ENCODE measurements around the gene SRCAP. TPM values are rescaled to one million over a fixed set of nuclear protein-coding genes. Genes with fewer than 3 reads are reported as not detected.

Gene SRCAP
- total and polyA plus RNA-seq, 8 donors, result 1.2 to 70.1 (median 24.6) TPM

DNA sequence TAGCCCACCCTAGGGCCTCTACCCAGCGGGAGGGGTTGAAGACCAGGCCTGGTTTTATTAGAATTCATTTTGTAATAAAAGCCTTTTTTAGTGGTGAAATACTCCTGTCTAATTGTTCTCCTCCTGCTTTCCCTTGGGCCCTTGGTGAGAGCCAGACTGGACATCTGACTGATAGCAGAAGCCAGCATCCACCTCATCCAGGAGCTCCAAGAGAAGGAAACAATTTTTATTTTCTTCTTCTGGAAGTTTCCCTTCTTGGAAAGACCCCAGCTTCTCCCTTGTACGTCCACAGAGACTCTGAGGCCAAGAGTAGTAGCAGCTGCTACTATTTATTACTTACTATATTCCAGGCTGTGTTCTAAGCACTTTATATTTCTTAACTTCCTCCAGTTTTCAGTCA lies 45.2 kb downstream of the SRCAP start:
- Histone ChIP-seq H3K9me3 (no peaks in the 10 kb centered on the region), H3K27ac (peak overlapping the region in 4 of 5 donors; percentile 26 to 62 (median 48)), H3K4me3 (no peak overlapping the region), H3K36me3 (peaks cover 18 to 51% (median 38%) of the 10 kb centered on the region in 4 donors), H3K4me1 (peaks cover 38 to 72% (median 39%) of the 10 kb centered on the region in 4 donors), H3K27me3 (no peaks in the 10 kb centered on the region)
- TF ChIP-seq POLR2A (IDR thresholded peaks at IDR 0.05) (no peak), POLR2AphosphoS5 (IDR thresholded peaks at IDR 0.05) (no peak), EP300 (IDR thresholded peaks at IDR 0.05) (no peak)
- TF ChIP-seq, protein P1, sequence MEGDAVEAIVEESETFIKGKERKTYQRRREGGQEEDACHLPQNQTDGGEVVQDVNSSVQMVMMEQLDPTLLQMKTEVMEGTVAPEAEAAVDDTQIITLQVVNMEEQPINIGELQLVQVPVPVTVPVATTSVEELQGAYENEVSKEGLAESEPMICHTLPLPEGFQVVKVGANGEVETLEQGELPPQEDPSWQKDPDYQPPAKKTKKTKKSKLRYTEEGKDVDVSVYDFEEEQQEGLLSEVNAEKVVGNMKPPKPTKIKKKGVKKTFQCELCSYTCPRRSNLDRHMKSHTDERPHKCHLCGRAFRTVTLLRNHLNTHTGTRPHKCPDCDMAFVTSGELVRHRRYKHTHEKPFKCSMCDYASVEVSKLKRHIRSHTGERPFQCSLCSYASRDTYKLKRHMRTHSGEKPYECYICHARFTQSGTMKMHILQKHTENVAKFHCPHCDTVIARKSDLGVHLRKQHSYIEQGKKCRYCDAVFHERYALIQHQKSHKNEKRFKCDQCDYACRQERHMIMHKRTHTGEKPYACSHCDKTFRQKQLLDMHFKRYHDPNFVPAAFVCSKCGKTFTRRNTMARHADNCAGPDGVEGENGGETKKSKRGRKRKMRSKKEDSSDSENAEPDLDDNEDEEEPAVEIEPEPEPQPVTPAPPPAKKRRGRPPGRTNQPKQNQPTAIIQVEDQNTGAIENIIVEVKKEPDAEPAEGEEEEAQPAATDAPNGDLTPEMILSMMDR (IDR thresholded peaks at IDR 0.05), result no peak
- 66 to 88% (median 80%) methylated on average over 2 of the region's 2 CpGs for WGBS, 5 donors
- intact Hi-C loops (cut with DNase I; ENCODE audit: low total_unique reads), result no loop called here
- no peak for DNase-seq

DNA sequence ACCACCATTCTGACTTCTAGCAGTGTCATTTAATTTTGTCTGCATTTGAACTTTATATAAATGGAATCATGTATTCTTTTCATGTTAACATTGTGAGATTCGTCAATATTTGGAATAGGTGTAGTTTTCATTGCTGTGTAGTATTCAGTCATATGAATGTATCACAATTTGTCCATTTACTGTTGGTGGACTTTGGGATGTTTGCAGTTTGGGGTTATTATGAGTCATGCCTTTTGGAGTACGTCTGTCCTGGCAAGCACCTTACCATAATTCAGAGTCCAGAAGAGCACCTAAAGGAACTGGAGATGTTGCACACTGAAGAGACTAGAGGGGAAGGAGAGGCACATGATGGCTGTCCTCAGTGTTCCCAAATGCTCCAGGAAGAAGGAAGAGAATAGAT lies 46.1 kb downstream of the SRCAP start:
- Histone ChIP-seq H3K27ac (peak overlapping the region in 1 of 5 donors; percentile 17), H3K4me3 (no peak overlapping the region), H3K9me3 (no peaks in the 10 kb centered on the region), H3K27me3 (no peaks in the 10 kb centered on the region), H3K36me3 (peaks cover 15 to 42% (median 32%) of the 10 kb centered on the region in 4 donors), H3K4me1 (peaks cover 29 to 72% (median 40%) of the 10 kb centered on the region in 4 donors)
- 54 to 60% (median 58%) methylated on average over 2 of the region's 2 CpGs for WGBS, 5 donors
- intact Hi-C loops (cut with DNase I; ENCODE audit: low total_unique reads), result no loop called here
- TF ChIP-seq EP300 (IDR thresholded peaks at IDR 0.05) (no peak), POLR2AphosphoS5 (IDR thresholded peaks at IDR 0.05) (no peak), POLR2A (IDR thresholded peaks at IDR 0.05) (no peak)
- TF ChIP-seq, protein P1 (IDR thresholded peaks at IDR 0.05), result no peak
- no peak for DNase-seq

GRCh38 chr16:30746638-30747175 lies 47.7 kb downstream of the SRCAP start:
- Histone ChIP-seq H3K4me1 (peaks cover 15 to 57% (median 26%) of the 10 kb centered on the region in 4 donors), H3K9me3 (no peaks in the 10 kb centered on the region), H3K36me3 (peaks cover 21 to 56% (median 42%) of the 10 kb centered on the region in 4 donors), H3K4me3 (no peak overlapping the region), H3K27ac (peak overlapping the region in 2 of 5 donors; percentile 88 to 95), H3K27me3 (no peaks in the 10 kb centered on the region)
- WGBS, 5 donors, result 90 to 94% (median 90%) methylated on average over 9 of the region's 9 CpGs
- TF ChIP-seq, protein P1 (IDR thresholded peaks at IDR 0.05), result no peak
- TF ChIP-seq POLR2AphosphoS5 (IDR thresholded peaks at IDR 0.05), result no peak
- TF ChIP-seq POLR2A (IDR thresholded peaks at IDR 0.05), result no peak
- no peak for TF ChIP-seq EP300 (IDR thresholded peaks at IDR 0.05)
- DNase-seq, result no peak
- intact Hi-C loops (cut with DNase I; ENCODE audit: low total_unique reads), result no loop called here

- intact Hi-C loops (cut with DNase I; ENCODE audit: low total_unique reads), result no loop called here
- DNase-seq, result no peak
- 42 to 49% (median 44%) methylated on average over 3 of the region's 3 CpGs for WGBS, 5 donors
- TF ChIP-seq, protein P1 (IDR thresholded peaks at IDR 0.05), result no peak
- TF ChIP-seq POLR2A (IDR thresholded peaks at IDR 0.05) (no peak), POLR2AphosphoS5 (IDR thresholded peaks at IDR 0.05) (no peak), EP300 (IDR thresholded peaks at IDR 0.05) (no peak)
- no peaks in the 10 kb centered on the region for H3K9me3 ChIP-seq
- peak overlapping the region; percentile 89 to 99 (median 96) for H3K4me3 ChIP-seq
- H3K36me3 ChIP-seq, result peaks cover 21 to 56% (median 43%) of the 10 kb centered on the region in 4 donors
- peaks cover 8 to 51% (median 20%) of the 10 kb centered on the region in 4 donors for H3K4me1 ChIP-seq
- H3K27me3 ChIP-seq, result no peaks in the 10 kb centered on the region
- peak overlapping the region; percentile 86 to 95 (median 88) for H3K27ac ChIP-seq
Measured at GRCh38 chr16:30747331-30747730, 48.4 kb downstream of the SRCAP start.

Data from stomach (tissue), 9 donors.